K562 (cell line): Measurements from ENCODE around the gene RNASE3. TPM values are rescaled to one million over a fixed set of nuclear protein-coding genes. Genes with fewer than 3 reads are reported as not detected.

Experiments used
- ATAC-seq: fragments of 200-7000 bp; cut with Tn5 transposase; 3 replicates; pipeline ENCODE4 v1.9.1; 2020; ENCODE audit warnings: moderate library complexity
- BruUV-seq: library from RNA; stranded (reverse); fragments of 400-500 nt; replicated peaks from 2 replicates; lab custom pipeline; 2021; lab: Mats Ljungman, UMichigan
- CTCF ChIA-PET: fragments of 300-600 bp; formaldehyde crosslinking; extraction: SDS; loops from one replicate; lab custom pipeline; 2021; ENCODE audit warnings: low intra/inter-chr PET ratio; lab: Yijun Ruan, JAX
- POLR2A ChIA-PET: fragments of 300-600, 350-650 bp; sonication (Branson Sonifier 250); formaldehyde crosslinking; extraction: SDS; loops from one replicate; lab custom pipeline; 2021; ENCODE audit warnings: antibody characterized with exemption, inconsistent platforms; lab: Yijun Ruan, JAX
- DNase-seq, 4 experiments: peaks; one replicate each; pipeline versions ENCODE4 v3.0.0 to v3.0.0-alpha.2; 2011 to 2018; ENCODE audit warnings: low spot score in 3 of 4, mixed read lengths in 3 of 4; ENCODE audit errors: extremely low read depth in 1 of 4
- FAIRE-seq: peaks from 2 replicates; lab custom pipeline; 2011; peaks lifted over from hg19 to GRCh38; lab: Jason Lieb, UNC
- H2AFZ ChIP-seq: 2 replicates; pipeline ENCODE4 v1.6.0; 2011; ENCODE audit warnings: low read depth, low read length, control low read depth, inconsistent platforms
- H3K27ac ChIP-seq: fragments of 200-600 bp; 3 replicates; pipeline ENCODE4 v1.8.0; 2011; ENCODE audit warnings: low read depth, mild to moderate bottlenecking, control low read depth, inconsistent platforms, low read length, moderate library complexity, mixed read lengths; ENCODE audit errors: extremely low read depth
- H3K27me3 ChIP-seq, 2 experiments: fragments of 300-600 bp in 1 of 2; 2 replicates in 1 of 2; 3 replicates in 1 of 2; pipeline versions ENCODE4 v1.6.0 to v1.8.0; 2011; ENCODE audit warnings: inconsistent platforms in 2 of 2, low read length in 2 of 2, mild to moderate bottlenecking in 1 of 2, mixed read lengths in 1 of 2, moderate library complexity in 1 of 2; ENCODE audit not compliant: control insufficient read depth in 2 of 2, insufficient read depth in 2 of 2
- H3K36me3 ChIP-seq: fragments of 300-600 bp; 3 replicates; pipeline ENCODE4 v1.8.0; 2011; ENCODE audit warnings: mild to moderate bottlenecking, low read length, inconsistent platforms; ENCODE audit not compliant: control insufficient read depth, insufficient read depth
- H3K4me1 ChIP-seq, 2 experiments: fragments of 200-600 bp in 1 of 2; replicated peaks in 1 of 2; 2 replicates in 1 of 2; 3 replicates in 1 of 2; pipeline versions ENCODE4 v1.5.1 to v1.8.0; 2011; ENCODE audit warnings: inconsistent platforms in 2 of 2, low read length in 2 of 2, mild to moderate bottlenecking in 1 of 2, mixed read lengths in 1 of 2, moderate library complexity in 1 of 2; ENCODE audit not compliant: control insufficient read depth in 2 of 2, insufficient read depth in 2 of 2
- H3K4me2 ChIP-seq: 2 replicates; pipeline ENCODE4 v1.6.1; 2011; ENCODE audit warnings: low read length, control low read depth, inconsistent platforms, mixed read lengths; ENCODE audit not compliant: insufficient read depth
- H3K4me3 ChIP-seq: fragments of 200-600 bp; sonication (generic), shearing (Covaris generic); 2 replicates; pipeline ENCODE4 v1.5.1; 2016; ENCODE audit warnings: control low read depth, inconsistent platforms
- H3K79me2 ChIP-seq: fragments of 200-600 bp; 3 replicates; pipeline ENCODE4 v1.8.0; 2011; ENCODE audit warnings: low read length, inconsistent platforms; ENCODE audit not compliant: control insufficient read depth, insufficient read depth
- H3K9ac ChIP-seq, 2 experiments: 2 replicates each; pipeline versions ENCODE4 v1.6.0 to v1.6.1; 2011; ENCODE audit warnings: low read depth in 2 of 2, low read length in 2 of 2, control low read depth in 1 of 2, inconsistent platforms in 1 of 2, mild to moderate bottlenecking in 1 of 2, mixed read lengths in 1 of 2; ENCODE audit not compliant: insufficient read depth in 1 of 2
- H3K9me1 ChIP-seq: one replicate; pipeline ENCODE4 v1.6.0; 2011; ENCODE audit warnings: inconsistent platforms, mild to moderate bottlenecking, low read length, moderate library complexity; ENCODE audit not compliant: control insufficient read depth, insufficient read depth
- H3K9me3 ChIP-seq: replicated peaks from 2 replicates; pipeline ENCODE4 v1.5.1; 2011; ENCODE audit warnings: low read depth, low read length, inconsistent platforms; ENCODE audit not compliant: control insufficient read depth, insufficient read depth
- H4K20me1 ChIP-seq: replicated peaks from 2 replicates; pipeline ENCODE4 v1.6.1; 2011; ENCODE audit warnings: low read length, inconsistent platforms, mixed read lengths; ENCODE audit not compliant: control insufficient read depth, insufficient read depth
- CBX5 ChIP-seq: IDR thresholded peaks from 2 replicates; pipeline ENCODE4 v1.6.1; 2014; ENCODE audit warnings: low read depth, borderline replicate concordance
- ETV1 ChIP-seq: fragments of 450-650 bp; conservative IDR thresholded peaks from 2 replicates; pipeline ENCODE4 v1.6.1; 2016; ENCODE audit warnings: missing genetic modification characterization, control low read depth, low read depth, missing compliant biosample characterization
- MXI1 ChIP-seq: IDR thresholded peaks from 2 replicates; pipeline ENCODE4 v1.6.1; 2011; ENCODE audit warnings: low read depth, mild to moderate bottlenecking, improper control_type of control experiment, low read length
- SAFB2 ChIP-seq: fragments of 200-400 bp; formaldehyde crosslinking; IDR thresholded peaks from 2 replicates; pipeline ENCODE4 v1.6.1; 2018; ENCODE audit warnings: borderline replicate concordance, low read length, low read depth, moderate library complexity; ENCODE audit not compliant: severe bottlenecking
- SETDB1 ChIP-seq: IDR thresholded peaks from one replicate; pipeline ENCODE4 v1.6.1; 2012; ENCODE audit warnings: low read length, control low read depth, inconsistent platforms
- TCFL5 ChIP-seq: fragments of 250-450 bp; sonication (Bioruptor Pico); conservative IDR thresholded peaks from 2 replicates; pipeline ENCODE4 v1.6.1; 2021; ENCODE audit warnings: mild to moderate bottlenecking, moderate library complexity, matching md5 sums
- TEAD1 ChIP-seq, 2 experiments: fragments of 450-650 bp in 1 of 2; sonication (generic) in 1 of 2; formaldehyde crosslinking; IDR thresholded peaks; 2 replicates each; pipeline versions ENCODE4 v1.4.0 to v1.8.0; 2020 to 2022; ENCODE audit warnings: mild to moderate bottlenecking in 2 of 2, missing genetic modification reagents in 1 of 2
- WGBS: fragments of 100-300 bp; shearing (Covaris generic); methylation state at CpG from one replicate; pipeline ENCODE4 v1.1.6; 2016; ENCODE audit warnings: low coverage, mixed read lengths; ENCODE audit not compliant: insufficient coverage; ENCODE audit errors: missing lambda C conversion rate; 5-methylcytosine and 5-hydroxymethylcytosine counted together
- in situ Hi-C: fragments of 300-500 bp; cut with MboI; formaldehyde crosslinking; loops from 4 replicates; pipeline ENCODE4 v1.15.0; 2018; ENCODE audit warnings: inconsistent platforms, mixed read lengths
- intact Hi-C: fragments of 100-400 bp; cut with micrococcal nuclease; formaldehyde crosslinking; loops from 2 replicates; pipeline ENCODE4 v1.14.2; 2022
- polyA plus RNA-seq, 8 experiments: library from polyadenylated mRNA; depleted of rRNA in 4 of 8; stranded (reverse) in 5 of 8; unstranded in 3 of 8; fragments of >200 nt; fragmentation: Nextera tagmentation in 2 of 8; fragmentation: Illumina TruSeq in 1 of 8; extraction: Ambion mirVana in 2 of 8; extraction: Trizol in 1 of 8; gene quantifications; 2 replicates each; pipeline versions ENCODE4 v1.2.1 to v1.2.3, GENCODE V29; 2011 to 2014; ENCODE audit warnings: inconsistent platforms in 1 of 8, missing spikeins in 1 of 8
- total RNA-seq, 7 experiments: library from RNA; depleted of rRNA in 6 of 7; stranded (reverse); fragments of >200 nt in 6 of 7; fragmentation: Illumina TruSeq in 2 of 7; extraction: Trizol in 2 of 7; gene quantifications; 2 replicates each; pipeline versions ENCODE4 v1.2.1 to v1.2.3, GENCODE V29; 2011 to 2021; ENCODE audit warnings: low replicate concordance in 1 of 7
- TF ChIP-seq, protein P1 (sequence below): fragments of 150-350 bp; conservative IDR thresholded peaks from 2 replicates; pipeline ENCODE4 v1.6.1; 2014; ENCODE audit warnings: low read length

Gene RNASE3
- total and polyA plus RNA-seq, 9 of the 15 experiments (the other 6 are each of a cell fraction or from before 2014, with no cell fraction given) = not detected

DNA sequence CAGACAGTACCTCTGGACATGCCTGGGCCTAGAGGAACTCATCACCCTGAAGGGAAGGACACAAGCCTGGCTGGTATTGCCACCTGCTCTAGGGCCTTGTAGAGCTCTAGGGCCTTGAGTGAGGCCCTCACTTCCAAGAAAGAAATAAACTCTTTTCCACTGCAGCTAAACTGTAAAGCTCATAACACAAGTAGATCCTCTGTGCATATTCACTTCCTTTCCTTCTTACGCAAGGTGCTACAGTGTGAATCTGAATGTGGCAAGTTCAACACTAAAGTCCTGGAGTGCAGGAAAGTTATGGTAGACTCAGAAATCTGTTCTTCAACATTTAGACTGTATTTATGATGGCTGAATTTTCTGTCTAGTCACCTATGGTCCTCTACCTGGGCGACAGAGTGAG lies 14.5 kb downstream of the RNASE3 start:
- BruUV-seq = no TSS peak
- ChIA-PET POLR2A (no interaction called here), CTCF (no interaction called here)
- in situ Hi-C loops (no loop called here), intact Hi-C loops (no loop called here)
- Histone ChIP-seq H3K27ac (no peak overlapping the region), H3K4me1 (no peaks in the 10 kb centered on the region), H3K4me3 (no peak overlapping the region), H3K36me3 (no peaks in the 10 kb centered on the region), H3K9me1 (no peaks in the 10 kb centered on the region), H3K9me3 (no peaks in the 10 kb centered on the region), H2AFZ (no peak overlapping the region), H3K9ac (no peak overlapping the region), H3K79me2 (no peaks in the 10 kb centered on the region), H3K27me3 (no peaks in the 10 kb centered on the region), H4K20me1 (no peaks in the 10 kb centered on the region), H3K4me2 (no peak overlapping the region)
- 14% methylated on average over 2 of the region's 2 CpGs for WGBS
- DNase-seq (no peak), FAIRE-seq (no peak), ATAC-seq (no peak)
- no peak for TF ChIP-seq TCFL5
- no peak for TF ChIP-seq SETDB1
- no peak for TF ChIP-seq ETV1 (tag)
- TF ChIP-seq MXI1 = no peak
- no peak for TF ChIP-seq CBX5
- no peak for TF ChIP-seq TEAD1 (CRISPR knock-in tag; IDR thresholded peaks at IDR 0.05)
- TF ChIP-seq SAFB2 = no peak
- TF ChIP-seq, protein P1, sequence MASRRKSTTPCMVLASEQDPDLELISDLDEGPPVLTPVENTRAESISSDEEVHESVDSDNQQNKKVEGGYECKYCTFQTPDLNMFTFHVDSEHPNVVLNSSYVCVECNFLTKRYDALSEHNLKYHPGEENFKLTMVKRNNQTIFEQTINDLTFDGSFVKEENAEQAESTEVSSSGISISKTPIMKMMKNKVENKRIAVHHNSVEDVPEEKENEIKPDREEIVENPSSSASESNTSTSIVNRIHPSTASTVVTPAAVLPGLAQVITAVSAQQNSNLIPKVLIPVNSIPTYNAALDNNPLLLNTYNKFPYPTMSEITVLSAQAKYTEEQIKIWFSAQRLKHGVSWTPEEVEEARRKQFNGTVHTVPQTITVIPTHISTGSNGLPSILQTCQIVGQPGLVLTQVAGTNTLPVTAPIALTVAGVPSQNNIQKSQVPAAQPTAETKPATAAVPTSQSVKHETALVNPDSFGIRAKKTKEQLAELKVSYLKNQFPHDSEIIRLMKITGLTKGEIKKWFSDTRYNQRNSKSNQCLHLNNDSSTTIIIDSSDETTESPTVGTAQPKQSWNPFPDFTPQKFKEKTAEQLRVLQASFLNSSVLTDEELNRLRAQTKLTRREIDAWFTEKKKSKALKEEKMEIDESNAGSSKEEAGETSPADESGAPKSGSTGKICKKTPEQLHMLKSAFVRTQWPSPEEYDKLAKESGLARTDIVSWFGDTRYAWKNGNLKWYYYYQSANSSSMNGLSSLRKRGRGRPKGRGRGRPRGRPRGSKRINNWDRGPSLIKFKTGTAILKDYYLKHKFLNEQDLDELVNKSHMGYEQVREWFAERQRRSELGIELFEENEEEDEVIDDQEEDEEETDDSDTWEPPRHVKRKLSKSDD = no peak
